HG02678 (cell line): ENCODE data around the gene PRRT4.

Experiments used
- ATAC-seq: cut with Tn5 transposase; IDR thresholded peaks from one replicate; pipeline ENCODE4 v1.9.1; 2021; ENCODE audit warnings: mild to moderate bottlenecking, moderate library complexity; ENCODE audit not compliant: unreplicated experiment

Gene PRRT4

DNA sequence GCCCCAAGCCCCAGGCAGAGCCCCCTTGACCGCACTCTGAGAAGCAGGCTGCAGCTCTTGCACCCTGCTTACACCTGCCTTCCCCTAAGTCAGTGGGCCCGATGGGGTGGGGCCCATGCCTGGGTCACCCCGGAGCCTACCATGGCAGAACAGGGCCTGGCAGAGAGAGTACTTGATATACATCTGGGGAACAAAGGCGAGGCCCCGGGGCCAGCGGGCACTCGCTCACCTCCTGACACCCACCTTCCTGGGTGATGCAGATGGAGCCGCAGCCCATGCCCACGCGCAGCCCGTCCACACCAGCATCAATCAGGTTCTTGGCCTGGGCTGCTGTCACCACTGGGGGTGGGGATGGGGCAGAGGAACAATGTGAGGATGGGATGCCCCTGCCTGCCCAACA lies 34.9 kb upstream of the PRRT4 start:
- ATAC-seq: no peak

- no peak for ATAC-seq
Measured at GRCh38 chr7:128395748-128396147, 34.3 kb upstream of the PRRT4 start.

GRCh38 chr7:128394904-128395496 lies 33.5 kb upstream of the PRRT4 start:
- ATAC-seq: no peak

DNA sequence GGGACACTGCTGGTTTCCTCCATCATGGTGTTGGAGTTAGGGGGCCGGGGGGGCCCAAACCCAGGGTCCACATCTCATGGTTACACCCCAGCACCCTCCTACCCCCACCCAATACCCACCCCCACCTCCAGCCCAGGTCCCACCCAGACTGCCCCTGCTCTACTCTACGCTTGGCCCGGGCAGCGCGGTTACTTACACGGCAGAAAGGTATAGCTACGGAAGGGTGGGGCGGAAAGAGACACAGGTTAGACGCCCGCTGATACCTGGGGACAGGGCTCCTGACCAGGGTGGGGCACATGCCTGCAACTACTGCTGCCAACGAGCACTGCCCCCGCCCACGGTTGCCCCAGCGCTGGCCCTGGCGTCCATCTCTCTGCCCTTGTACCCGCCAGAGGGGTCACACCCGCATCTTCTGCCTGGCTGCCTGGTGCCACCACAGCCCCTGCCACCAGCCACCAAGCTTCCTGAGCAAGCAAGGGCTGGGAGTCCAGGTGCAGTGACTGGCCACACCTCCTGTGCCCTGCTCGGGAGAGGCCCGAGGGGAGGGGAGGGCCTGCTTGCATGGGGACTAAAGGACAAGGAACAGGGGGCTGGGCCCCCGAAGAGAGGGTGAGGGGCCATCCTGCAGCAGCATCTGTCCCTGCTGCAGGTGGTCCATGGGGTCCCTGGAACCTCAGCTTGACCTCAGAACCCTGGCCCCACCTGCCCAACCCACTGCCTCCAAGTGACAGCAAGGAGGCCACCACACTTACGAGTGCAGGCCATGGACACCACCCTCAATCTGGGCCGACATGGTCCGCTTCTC lies 32.2 kb upstream of the PRRT4 start:
- no peak for ATAC-seq

GRCh38 chr7:128392446-128393327 lies 31.2 kb upstream of the PRRT4 start:
- ATAC-seq: no peak

- ATAC-seq: no peak
Measured at GRCh38 chr7:128391805-128392204, 30.3 kb upstream of the PRRT4 start.

- no peak for ATAC-seq
Measured at GRCh38 chr7:128390871-128391565, 29.5 kb upstream of the PRRT4 start.

DNA sequence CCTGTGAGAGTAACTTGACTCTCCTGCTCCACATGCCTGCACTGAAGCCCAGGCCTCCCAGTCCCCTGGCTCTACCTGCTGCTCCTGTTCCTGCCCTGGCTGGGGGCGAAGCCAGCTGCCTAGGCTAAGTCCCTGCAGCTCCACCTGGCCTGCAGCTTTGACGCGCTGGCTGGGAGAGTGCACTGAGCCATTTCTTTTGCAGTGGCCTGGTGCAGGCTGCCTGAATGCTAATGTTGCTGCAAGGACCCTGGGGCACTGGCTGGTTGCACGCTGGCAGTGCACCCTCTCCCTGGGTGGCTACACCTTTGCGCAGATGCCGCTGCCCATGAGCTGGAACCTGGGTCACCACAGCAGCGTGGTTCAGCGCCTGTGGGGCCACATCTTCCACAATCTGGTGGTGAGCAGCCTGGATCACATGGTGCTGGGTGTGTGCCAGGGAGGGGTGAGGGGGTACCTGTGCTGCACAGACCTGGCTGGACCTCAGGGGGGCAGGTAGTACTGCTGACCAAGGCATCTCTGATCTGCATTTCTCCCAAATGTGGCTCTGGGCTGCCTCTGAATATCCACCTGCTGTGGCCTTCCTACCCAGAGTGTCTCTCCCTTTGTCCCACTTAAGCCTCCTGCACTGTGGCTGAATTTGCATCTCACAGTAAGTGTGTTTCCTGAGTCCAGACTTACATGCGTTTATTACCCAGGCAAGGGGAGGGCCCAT lies 28.3 kb upstream of the PRRT4 start:
- no peak for ATAC-seq

DNA sequence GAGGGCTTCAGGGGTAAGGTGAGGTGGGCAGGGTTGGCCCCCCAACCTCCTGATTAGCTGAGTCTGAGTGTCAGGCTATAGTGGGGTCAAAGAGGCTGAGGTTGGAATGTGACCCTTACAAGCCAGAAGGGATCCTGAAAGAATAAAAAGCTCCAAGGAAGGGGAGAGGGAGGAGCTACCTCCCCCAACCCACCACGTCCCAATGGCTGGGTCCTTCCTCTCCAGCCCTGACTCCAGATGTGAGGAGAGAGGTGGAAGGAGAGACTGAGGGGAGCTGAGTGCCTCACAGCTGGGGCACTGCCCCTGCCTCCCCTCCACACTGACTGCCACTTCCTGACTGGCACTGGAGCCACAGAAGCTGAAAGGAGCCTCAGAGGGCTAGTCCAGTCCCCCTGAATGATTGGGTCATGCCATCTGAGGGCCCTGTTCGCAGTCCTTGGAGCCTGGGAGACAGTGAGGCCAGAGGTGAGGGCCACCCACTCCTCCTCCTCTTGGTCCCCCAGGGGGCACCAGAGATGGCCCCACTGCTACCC lies 27.7 kb upstream of the PRRT4 start:
- ATAC-seq: no peak

DNA sequence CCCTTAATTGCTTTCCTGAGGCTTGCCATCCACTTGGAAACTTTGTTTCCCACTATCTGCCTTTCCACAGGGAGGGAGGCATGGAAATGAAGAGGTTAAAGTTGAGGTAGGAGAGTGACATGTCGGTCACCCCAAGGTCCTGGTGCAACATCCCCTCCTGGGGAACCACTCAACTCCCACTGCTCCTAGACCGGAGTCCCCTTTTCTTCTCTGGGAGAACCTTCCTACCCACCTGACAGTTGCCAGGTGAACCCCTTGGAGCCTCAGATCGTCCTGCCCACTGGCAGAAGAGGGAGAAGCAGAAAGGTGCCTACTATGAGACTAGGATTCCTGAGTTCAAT lies 26.6 kb upstream of the PRRT4 start:
- ATAC-seq: no peak

- ATAC-seq: peak; percentile 82
Measured at GRCh38 chr7:128387216-128388144, 26.0 kb upstream of the PRRT4 start.

- ATAC-seq: no peak
Measured at GRCh38 chr7:128385988-128386925, 24.8 kb upstream of the PRRT4 start.

- ATAC-seq: no peak
Measured at GRCh38 chr7:128384726-128385125, 23.2 kb upstream of the PRRT4 start.

DNA sequence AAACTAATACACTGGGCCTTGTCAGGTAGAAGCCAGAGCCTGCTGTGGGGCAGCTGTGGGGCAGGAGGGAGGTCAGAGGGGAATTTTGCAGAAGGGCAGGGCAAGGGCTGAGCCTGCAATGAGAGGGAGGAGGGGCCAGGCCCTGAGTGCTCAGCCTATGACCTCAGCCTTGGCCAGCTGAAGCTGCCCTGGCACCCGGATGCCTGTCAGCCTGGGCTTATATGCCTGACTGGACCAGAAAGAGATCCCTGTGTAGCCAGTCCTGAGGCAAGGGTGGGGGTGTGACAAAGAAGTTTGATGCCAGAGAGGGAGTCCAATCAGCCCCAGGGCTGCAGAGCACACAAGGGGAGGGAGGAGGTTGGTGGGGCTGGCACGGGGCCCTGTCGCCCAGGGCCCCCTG lies 22.3 kb upstream of the PRRT4 start:
- ATAC-seq: no peak

DNA sequence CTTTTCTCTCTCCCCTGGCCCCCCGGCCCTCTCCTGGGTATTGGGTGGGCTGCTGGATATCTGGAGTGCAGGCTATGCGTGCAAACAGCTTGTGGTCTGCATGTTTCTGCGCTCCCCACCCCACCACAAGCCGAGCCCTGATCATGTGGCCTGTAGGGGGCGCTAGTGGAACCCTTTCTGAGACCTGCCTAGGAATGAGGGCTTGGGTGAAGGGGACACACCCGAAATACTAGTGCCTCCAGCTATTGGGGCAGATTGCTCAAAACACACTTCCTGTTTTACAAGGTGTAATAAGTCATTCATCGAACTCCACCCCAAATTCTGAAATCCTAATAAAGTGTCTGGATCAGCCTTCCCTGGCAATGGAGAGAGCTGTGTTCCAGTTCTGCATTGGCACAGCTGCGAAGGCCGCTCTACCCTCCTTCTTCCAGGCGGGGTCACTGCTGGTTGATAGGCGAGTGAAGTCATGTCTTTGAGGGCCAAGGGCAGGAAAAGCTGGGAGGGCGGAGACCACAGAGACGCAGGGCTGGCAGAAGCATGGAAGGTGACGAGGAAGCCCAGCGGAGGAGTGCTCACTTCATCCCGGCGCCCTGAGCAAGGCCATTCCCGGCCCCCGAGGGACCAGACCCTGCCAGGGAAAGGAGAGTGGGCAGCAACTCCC lies 19.8 kb upstream of the PRRT4 start:
- ATAC-seq: no peak

GRCh38 chr7:128380483-128381106 lies 19.1 kb upstream of the PRRT4 start:
- ATAC-seq: no peak

DNA sequence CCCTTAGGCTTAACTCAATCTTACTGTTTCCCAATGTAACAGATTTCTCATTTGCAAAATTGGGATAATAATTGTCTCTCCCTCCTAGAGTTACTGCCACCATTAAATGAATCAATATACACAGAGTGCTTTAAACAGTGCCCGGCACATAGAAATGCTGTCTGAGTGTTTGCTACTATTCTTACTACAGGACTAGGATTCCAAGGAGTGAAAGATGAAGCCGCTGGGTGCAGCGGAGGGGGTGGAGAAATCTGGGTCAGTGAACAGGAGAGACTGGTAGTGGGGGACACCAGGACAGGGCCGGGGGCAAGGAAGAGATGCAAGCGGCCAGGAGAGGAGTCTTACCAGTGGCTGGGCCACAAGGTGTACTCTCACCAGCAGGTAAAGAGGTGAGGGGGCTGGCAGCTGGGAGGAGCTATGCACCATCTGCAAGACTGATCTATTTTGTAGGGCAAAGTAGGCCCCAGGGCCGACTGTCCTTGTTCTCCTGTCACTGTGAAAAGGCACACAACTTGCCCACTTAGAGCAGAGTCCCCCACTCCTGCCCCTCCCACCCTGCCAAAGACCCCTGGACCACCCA lies 18.5 kb upstream of the PRRT4 start:
- no peak for ATAC-seq
